Dendritic cell treated with granulocyte-macrophage colony-stimulating factor and Interleukin-4, amounts not matched to agents 40 ng/mL and 50 ng/mL, for 4 days (primary cell): ENCODE measurements around the gene PRR5L.
"Not testable (repeated sequence)": the region's sequence is repeated elsewhere in the genome, so short reads cannot be mapped to it uniquely, and the experiment has no call there.

Experiments used
- H3K27ac Mint-ChIP-seq: one replicate; pipeline ENCODE4 v1.8.0; 2022; ENCODE audit warnings: mild to moderate bottlenecking, mixed read lengths
- H3K27me3 Mint-ChIP-seq: one replicate; pipeline ENCODE4 v1.8.0; 2022; ENCODE audit warnings: mild to moderate bottlenecking, mixed read lengths
- H3K36me3 Mint-ChIP-seq: one replicate; pipeline ENCODE4 v1.8.0; 2022; ENCODE audit warnings: low read depth, mixed read lengths
- H3K4me1 Mint-ChIP-seq: one replicate; pipeline ENCODE4 v1.8.0; 2022; ENCODE audit warnings: low read depth, mixed read lengths
- H3K4me3 Mint-ChIP-seq: one replicate; pipeline ENCODE4 v1.8.0; 2022; ENCODE audit warnings: mild to moderate bottlenecking, moderate library complexity, mixed read lengths
- H3K9me3 Mint-ChIP-seq: one replicate; pipeline ENCODE4 v1.8.0; 2022; ENCODE audit warnings: mixed read lengths
- intact Hi-C: fragments of 100-400 bp; cut with micrococcal nuclease; formaldehyde crosslinking; loops from one replicate; pipeline ENCODE4 v1.15.0; 2022

The PRR5L gene

GRCh38 chr11:36464720-36465119, 168.6 kb downstream of the PRR5L start:
- Mint-ChIP-seq H3K36me3 (no peaks in the 10 kb centered on the region), H3K4me1 (peaks cover 18% of the 10 kb centered on the region), H3K4me3 (no peak overlapping the region), H3K27me3 (peaks cover 12% of the 10 kb centered on the region), H3K27ac (no peak overlapping the region), H3K9me3 (no peaks in the 10 kb centered on the region)
- intact Hi-C loops: no loop called here

DNA sequence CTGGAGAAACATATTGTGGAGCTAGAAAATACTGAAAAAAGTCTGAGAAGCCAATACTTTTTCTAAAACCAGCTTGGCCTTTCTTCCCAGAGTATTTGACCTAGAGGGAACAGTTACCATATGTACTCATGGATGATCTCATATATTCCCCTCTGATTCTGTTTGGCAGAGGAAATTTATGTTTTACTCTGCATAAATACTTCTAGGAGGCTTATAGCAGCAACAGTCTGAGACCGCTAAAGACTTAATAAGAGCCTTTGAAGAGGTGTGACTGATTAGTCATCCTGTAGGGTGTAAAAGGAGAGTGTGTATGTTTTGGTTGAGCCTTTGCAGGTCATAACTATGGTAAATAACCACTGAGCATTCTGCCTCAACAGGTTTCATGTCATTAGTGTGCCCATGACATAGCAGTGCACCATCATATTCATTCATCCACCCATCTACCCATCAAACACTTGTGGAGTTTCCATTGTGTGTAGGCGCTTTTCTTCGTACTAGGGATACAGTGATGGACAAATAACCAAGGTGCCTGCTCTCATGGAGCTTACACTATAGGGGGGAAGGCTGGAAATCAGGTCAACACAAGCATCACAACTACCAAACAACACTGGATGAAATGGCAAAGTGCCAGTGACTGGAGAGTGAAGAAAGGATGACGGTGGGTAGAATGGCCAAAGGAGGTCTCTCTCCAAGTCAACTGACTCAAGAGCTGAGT, 169.5 kb downstream of the PRR5L start:
- Mint-ChIP-seq H3K4me1 (peaks cover 18% of the 10 kb centered on the region), H3K36me3 (no peaks in the 10 kb centered on the region)

DNA sequence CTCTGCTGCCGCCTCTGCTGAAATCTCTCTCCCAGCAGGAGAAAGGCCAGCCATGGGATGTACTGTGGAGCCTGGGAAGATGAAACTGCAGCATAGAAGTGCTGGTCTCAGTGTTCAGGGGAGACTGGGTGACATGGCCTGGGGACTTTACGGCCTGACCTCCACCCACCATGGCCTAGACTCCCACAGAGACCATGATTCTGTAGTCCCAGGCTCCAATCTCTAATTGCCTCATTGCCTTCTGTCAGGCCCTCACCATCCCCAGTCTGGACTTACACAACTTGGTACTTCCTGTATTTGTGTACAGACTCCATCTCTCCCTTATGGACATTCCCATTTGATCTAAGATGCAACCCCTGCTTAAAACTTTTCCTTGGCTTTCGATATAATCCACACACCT, 170.9 kb downstream of the PRR5L start:
- peaks cover 18% of the 10 kb centered on the region for H3K4me1 Mint-ChIP-seq
- H3K27me3 Mint-ChIP-seq: peaks cover 12% of the 10 kb centered on the region
- no peak overlapping the region for H3K4me3 Mint-ChIP-seq
- H3K36me3 Mint-ChIP-seq: no peaks in the 10 kb centered on the region
- intact Hi-C loops: no loop called here
- no peak overlapping the region for H3K27ac Mint-ChIP-seq
- H3K9me3 Mint-ChIP-seq: no peaks in the 10 kb centered on the region

More for the DNA sequence above, 169.5 kb downstream of the PRR5L start:
- Mint-ChIP-seq H3K4me3 (no peak overlapping the region), H3K9me3 (no peaks in the 10 kb centered on the region), H3K27me3 (peaks cover 13% of the 10 kb centered on the region), H3K27ac (no peak overlapping the region)
- intact Hi-C loops: no loop called here

- Mint-ChIP-seq H3K4me3 (no peak overlapping the region), H3K36me3 (no peaks in the 10 kb centered on the region), H3K27ac (no peak overlapping the region), H3K4me1 (peaks cover 15% of the 10 kb centered on the region), H3K9me3 (no peaks in the 10 kb centered on the region), H3K27me3 (peaks cover 9% of the 10 kb centered on the region)
- intact Hi-C loops: no loop called here
Measured at GRCh38 chr11:36467916-36468315, 171.8 kb downstream of the PRR5L start.

- intact Hi-C loops: no loop called here
- H3K36me3 Mint-ChIP-seq: no peaks in the 10 kb centered on the region
- no peak overlapping the region for H3K4me3 Mint-ChIP-seq
- H3K4me1 Mint-ChIP-seq: peaks cover 6% of the 10 kb centered on the region
- no peaks in the 10 kb centered on the region for H3K9me3 Mint-ChIP-seq
- H3K27ac Mint-ChIP-seq: no peak overlapping the region
- peaks cover 9% of the 10 kb centered on the region for H3K27me3 Mint-ChIP-seq
Measured at GRCh38 chr11:36469063-36469462, 173.0 kb downstream of the PRR5L start.

DNA sequence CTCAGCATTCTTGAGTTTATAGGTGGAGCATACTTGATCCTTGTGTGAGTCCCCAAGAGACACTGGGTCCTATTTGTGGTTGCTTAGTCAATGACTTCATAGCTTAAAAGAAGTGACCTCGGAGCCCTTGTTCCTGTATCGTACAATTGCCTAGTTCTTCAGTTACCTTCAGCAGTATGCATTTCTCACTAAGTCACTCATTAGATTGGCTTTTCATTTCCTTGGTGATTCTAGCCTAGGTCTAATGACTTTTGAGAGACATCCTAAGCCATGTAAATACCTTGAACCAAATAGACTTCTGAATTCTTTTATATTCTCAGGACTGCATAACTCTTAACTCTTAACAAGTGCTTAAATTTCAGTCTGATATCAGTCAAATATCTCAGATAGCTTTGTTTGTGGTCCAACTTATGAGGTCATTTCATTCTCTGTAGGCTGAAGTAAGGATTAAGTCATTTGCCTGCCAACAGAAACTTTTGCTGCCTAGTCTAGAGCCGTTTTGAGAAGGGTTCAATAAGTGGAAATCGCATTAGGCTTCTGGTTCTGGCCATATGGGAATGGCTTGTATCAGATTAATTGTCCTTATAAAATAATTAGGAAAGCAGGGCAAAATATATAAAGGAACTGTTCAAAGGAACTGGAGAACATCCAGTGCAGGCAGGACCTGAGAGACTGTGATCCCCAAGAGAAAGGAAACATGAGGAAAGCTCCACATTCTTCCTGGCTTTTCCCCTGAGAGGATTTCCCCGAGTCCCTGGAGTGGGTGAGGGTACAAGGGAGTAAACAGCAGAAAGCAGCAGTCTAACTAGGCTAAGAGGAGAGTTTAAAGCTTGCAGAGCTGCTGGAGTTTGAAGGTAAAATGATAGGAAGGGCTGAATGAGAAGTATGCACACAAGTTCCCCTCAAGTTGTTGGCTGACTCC, 174.1 kb downstream of the PRR5L start:
- Mint-ChIP-seq H3K27ac (no peak overlapping the region), H3K4me3 (no peak overlapping the region), H3K27me3 (peaks cover 8% of the 10 kb centered on the region), H3K36me3 (no peaks in the 10 kb centered on the region), H3K9me3 (no peaks in the 10 kb centered on the region), H3K4me1 (peaks cover 6% of the 10 kb centered on the region)
- intact Hi-C loops: no loop called here

GRCh38 chr11:36471577-36471976, 175.5 kb downstream of the PRR5L start:
- intact Hi-C loops: no loop called here
- Mint-ChIP-seq H3K27ac (no peak overlapping the region), H3K4me3 (no peak overlapping the region)

DNA sequence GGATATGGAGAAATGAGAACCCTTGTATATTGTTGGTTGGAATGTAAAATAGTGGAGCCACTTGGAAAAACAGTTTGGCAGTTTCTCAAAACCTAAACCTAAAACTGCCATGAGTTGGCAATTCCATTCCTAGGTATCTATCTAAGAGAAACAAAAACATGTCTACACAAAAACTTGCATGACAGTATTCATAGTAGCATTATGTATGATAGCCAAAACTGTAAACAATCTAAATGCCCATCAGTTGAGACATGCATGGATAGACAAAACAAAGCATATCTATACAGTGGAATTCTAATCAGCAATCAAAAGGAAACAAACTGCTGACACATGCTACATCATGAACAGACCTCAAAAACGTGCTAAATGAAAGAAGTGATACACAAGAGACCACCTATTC, 179.1 kb downstream of the PRR5L start:
- Mint-ChIP-seq H3K4me3 (no peak overlapping the region), H3K9me3 (no peaks in the 10 kb centered on the region), H3K36me3 (no peaks in the 10 kb centered on the region), H3K27me3 (peaks cover 3% of the 10 kb centered on the region), H3K4me1 (no peaks in the 10 kb centered on the region), H3K27ac (no peak overlapping the region)
- intact Hi-C loops: loop anchor here (5.0 kb wide), 2 partner anchors 98 to 123 kb away; no protein-coding TSS in a partner anchor

More at GRCh38 chr11:36471577-36471976, 175.5 kb downstream of the PRR5L start:
- Mint-ChIP-seq H3K36me3 (no peaks in the 10 kb centered on the region), H3K4me1 (peaks cover 6% of the 10 kb centered on the region), H3K9me3 (no peaks in the 10 kb centered on the region), H3K27me3 (peaks cover 7% of the 10 kb centered on the region)

GRCh38 chr11:36478700-36479329, 182.7 kb downstream of the PRR5L start:
- no peak overlapping the region for H3K4me3 Mint-ChIP-seq
- H3K27ac Mint-ChIP-seq: no peak overlapping the region
- H3K36me3 Mint-ChIP-seq: peaks cover 9% of the 10 kb centered on the region
- H3K27me3 Mint-ChIP-seq: no peaks in the 10 kb centered on the region
- intact Hi-C loops: loop anchor here (1.0 to 5.0 kb wide), 4 partner anchors 102 to 187 kb away; no protein-coding TSS in a partner anchor
- H3K4me1 Mint-ChIP-seq: no peaks in the 10 kb centered on the region
- H3K9me3 Mint-ChIP-seq: no peaks in the 10 kb centered on the region

DNA sequence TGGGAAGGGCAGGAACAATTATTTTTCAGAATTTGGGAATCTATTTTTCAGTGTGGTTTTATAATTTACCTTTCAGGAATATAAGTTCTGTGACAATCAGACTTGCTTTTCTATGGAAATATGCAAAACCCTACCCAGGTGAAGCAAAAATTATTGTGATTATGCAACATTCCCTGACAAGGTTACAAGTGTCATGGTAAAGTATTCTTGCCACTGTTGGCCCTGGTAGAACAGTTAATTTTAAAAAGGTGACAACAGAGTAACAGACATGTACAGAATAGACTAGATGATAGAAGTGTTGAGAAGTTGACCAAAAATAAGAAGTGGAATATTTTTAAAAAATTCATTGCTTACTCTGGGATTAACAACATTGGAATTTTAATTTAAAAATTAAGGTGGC, 184.7 kb downstream of the PRR5L start:
- Mint-ChIP-seq H3K9me3 (no peaks in the 10 kb centered on the region), H3K36me3 (peaks cover 27% of the 10 kb centered on the region), H3K27ac (no peak overlapping the region), H3K27me3 (no peaks in the 10 kb centered on the region), H3K4me3 (no peak overlapping the region), H3K4me1 (peaks cover 8% of the 10 kb centered on the region)
- intact Hi-C loops: no loop called here

GRCh38 chr11:36483042-36483441, 187.0 kb downstream of the PRR5L start:
- H3K27ac Mint-ChIP-seq, intact Hi-C loops, H3K27me3 Mint-ChIP-seq, H3K9me3 Mint-ChIP-seq, H3K4me3 Mint-ChIP-seq: not testable (repeated sequence)
- peaks cover 18% of the 10 kb centered on the region for H3K4me1 Mint-ChIP-seq
- peaks cover 38% of the 10 kb centered on the region for H3K36me3 Mint-ChIP-seq

- H3K27ac Mint-ChIP-seq: no peak overlapping the region
- no peak overlapping the region for H3K4me3 Mint-ChIP-seq
- no peaks in the 10 kb centered on the region for H3K9me3 Mint-ChIP-seq
- H3K4me1 Mint-ChIP-seq: peaks cover 25% of the 10 kb centered on the region
- H3K27me3 Mint-ChIP-seq: no peaks in the 10 kb centered on the region
- intact Hi-C loops: no loop called here
- peaks cover 57% of the 10 kb centered on the region for H3K36me3 Mint-ChIP-seq
Measured at GRCh38 chr11:36485298-36486002, 189.4 kb downstream of the PRR5L start.

DNA sequence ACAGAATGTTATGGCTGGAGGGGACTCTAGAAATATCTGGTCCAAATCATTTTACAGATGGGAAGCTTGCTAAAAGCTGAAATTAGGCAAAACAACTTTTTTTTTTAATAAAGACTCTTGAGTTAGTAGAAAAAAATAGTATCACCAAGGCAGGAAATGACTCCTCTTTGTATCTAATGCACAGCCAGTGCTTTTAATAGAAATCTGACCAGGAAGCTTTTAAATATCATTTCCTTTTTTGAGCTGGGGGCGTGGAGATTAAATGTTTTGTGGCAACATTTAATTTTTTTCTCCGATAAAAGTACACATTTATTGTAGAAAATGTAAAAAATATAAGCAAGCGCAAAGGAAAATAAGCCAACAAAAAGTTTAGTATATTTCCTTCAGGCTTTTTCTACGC, 191.5 kb downstream of the PRR5L start:
- Mint-ChIP-seq H3K36me3 (peaks cover 76% of the 10 kb centered on the region), H3K4me3 (no peak overlapping the region), H3K9me3 (no peaks in the 10 kb centered on the region), H3K27me3 (no peaks in the 10 kb centered on the region), H3K27ac (no peak overlapping the region), H3K4me1 (peaks cover 25% of the 10 kb centered on the region)
- intact Hi-C loops: no loop called here
